Measurements from ENCODE around the gene ATG3.

ATG3 gene

GRCh38 chr3:112606098-112606497 is 44.3 kb upstream of the ATG3 start:
- Histone ChIP-seq H3K4me3 (ENCODE audit: low read depth, low read length) (no peak overlapping the region), H3K4me1 (ENCODE audit: control insufficient read depth, insufficient read depth, low read length) (no peaks in the 10 kb centered on the region), H3K9me3 (ENCODE audit: control insufficient read depth, insufficient read depth, low read depth, low read length) (no peaks in the 10 kb centered on the region), H3K36me3 (ENCODE audit: control insufficient read depth in 2 of 2, insufficient read depth in 1 of 2, low read length in 2 of 2) (no peaks in the 10 kb centered on the region), H3K27ac (ENCODE audit: extremely low read depth, low read depth, low read length) (no peak overlapping the region)
- POLR2A ChIA-PET, result no interaction called here
- CTCF ChIA-PET, result no interaction called here
- TF ChIP-seq ZNF121 (tag by site-specific recombination; IDR thresholded peaks at IDR 0.05), result no peak
- no peak for TF ChIP-seq ZNF488 (tag by site-specific recombination; IDR thresholded peaks at IDR 0.05)
- TF ChIP-seq ZBTB8A (tag by site-specific recombination; IDR thresholded peaks at IDR 0.05), result no peak
- no peak for TF ChIP-seq SP7 (tag by site-specific recombination; IDR thresholded peaks at IDR 0.05)
- TF ChIP-seq ZNF362 (tag by site-specific recombination; IDR thresholded peaks at IDR 0.05), result no peak
- no peak for TF ChIP-seq REPIN1 (tag by site-specific recombination; IDR thresholded peaks at IDR 0.05; ENCODE audit: low read depth)
- TF ChIP-seq, protein P1, sequence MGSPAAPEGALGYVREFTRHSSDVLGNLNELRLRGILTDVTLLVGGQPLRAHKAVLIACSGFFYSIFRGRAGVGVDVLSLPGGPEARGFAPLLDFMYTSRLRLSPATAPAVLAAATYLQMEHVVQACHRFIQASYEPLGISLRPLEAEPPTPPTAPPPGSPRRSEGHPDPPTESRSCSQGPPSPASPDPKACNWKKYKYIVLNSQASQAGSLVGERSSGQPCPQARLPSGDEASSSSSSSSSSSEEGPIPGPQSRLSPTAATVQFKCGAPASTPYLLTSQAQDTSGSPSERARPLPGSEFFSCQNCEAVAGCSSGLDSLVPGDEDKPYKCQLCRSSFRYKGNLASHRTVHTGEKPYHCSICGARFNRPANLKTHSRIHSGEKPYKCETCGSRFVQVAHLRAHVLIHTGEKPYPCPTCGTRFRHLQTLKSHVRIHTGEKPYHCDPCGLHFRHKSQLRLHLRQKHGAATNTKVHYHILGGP (tag by site-specific recombination; IDR thresholded peaks at IDR 0.05), result no peak
- TF ChIP-seq ZBTB26 (tag by site-specific recombination; optimal IDR thresholded peaks at IDR 0.05), result no peak
- TF ChIP-seq, protein P2, sequence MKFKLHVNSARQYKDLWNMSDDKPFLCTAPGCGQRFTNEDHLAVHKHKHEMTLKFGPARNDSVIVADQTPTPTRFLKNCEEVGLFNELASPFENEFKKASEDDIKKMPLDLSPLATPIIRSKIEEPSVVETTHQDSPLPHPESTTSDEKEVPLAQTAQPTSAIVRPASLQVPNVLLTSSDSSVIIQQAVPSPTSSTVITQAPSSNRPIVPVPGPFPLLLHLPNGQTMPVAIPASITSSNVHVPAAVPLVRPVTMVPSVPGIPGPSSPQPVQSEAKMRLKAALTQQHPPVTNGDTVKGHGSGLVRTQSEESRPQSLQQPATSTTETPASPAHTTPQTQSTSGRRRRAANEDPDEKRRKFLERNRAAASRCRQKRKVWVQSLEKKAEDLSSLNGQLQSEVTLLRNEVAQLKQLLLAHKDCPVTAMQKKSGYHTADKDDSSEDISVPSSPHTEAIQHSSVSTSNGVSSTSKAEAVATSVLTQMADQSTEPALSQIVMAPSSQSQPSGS (tag by site-specific recombination; IDR thresholded peaks at IDR 0.05; ENCODE audit: low read depth), result no peak
- no peak for TF ChIP-seq ZNF24 (tag by site-specific recombination; IDR thresholded peaks at IDR 0.05)
- no peak for TF ChIP-seq KLF9 (tag by site-specific recombination; IDR thresholded peaks at IDR 0.05; ENCODE audit: low read depth)
- TF ChIP-seq, protein P3, sequence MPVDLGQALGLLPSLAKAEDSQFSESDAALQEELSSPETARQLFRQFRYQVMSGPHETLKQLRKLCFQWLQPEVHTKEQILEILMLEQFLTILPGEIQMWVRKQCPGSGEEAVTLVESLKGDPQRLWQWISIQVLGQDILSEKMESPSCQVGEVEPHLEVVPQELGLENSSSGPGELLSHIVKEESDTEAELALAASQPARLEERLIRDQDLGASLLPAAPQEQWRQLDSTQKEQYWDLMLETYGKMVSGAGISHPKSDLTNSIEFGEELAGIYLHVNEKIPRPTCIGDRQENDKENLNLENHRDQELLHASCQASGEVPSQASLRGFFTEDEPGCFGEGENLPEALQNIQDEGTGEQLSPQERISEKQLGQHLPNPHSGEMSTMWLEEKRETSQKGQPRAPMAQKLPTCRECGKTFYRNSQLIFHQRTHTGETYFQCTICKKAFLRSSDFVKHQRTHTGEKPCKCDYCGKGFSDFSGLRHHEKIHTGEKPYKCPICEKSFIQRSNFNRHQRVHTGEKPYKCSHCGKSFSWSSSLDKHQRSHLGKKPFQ (tag by site-specific recombination; IDR thresholded peaks at IDR 0.05), result no peak
- TF ChIP-seq ZFP41 (tag by site-specific recombination; IDR thresholded peaks at IDR 0.05; ENCODE audit: borderline replicate concordance), result no peak
- TF ChIP-seq, protein P4, sequence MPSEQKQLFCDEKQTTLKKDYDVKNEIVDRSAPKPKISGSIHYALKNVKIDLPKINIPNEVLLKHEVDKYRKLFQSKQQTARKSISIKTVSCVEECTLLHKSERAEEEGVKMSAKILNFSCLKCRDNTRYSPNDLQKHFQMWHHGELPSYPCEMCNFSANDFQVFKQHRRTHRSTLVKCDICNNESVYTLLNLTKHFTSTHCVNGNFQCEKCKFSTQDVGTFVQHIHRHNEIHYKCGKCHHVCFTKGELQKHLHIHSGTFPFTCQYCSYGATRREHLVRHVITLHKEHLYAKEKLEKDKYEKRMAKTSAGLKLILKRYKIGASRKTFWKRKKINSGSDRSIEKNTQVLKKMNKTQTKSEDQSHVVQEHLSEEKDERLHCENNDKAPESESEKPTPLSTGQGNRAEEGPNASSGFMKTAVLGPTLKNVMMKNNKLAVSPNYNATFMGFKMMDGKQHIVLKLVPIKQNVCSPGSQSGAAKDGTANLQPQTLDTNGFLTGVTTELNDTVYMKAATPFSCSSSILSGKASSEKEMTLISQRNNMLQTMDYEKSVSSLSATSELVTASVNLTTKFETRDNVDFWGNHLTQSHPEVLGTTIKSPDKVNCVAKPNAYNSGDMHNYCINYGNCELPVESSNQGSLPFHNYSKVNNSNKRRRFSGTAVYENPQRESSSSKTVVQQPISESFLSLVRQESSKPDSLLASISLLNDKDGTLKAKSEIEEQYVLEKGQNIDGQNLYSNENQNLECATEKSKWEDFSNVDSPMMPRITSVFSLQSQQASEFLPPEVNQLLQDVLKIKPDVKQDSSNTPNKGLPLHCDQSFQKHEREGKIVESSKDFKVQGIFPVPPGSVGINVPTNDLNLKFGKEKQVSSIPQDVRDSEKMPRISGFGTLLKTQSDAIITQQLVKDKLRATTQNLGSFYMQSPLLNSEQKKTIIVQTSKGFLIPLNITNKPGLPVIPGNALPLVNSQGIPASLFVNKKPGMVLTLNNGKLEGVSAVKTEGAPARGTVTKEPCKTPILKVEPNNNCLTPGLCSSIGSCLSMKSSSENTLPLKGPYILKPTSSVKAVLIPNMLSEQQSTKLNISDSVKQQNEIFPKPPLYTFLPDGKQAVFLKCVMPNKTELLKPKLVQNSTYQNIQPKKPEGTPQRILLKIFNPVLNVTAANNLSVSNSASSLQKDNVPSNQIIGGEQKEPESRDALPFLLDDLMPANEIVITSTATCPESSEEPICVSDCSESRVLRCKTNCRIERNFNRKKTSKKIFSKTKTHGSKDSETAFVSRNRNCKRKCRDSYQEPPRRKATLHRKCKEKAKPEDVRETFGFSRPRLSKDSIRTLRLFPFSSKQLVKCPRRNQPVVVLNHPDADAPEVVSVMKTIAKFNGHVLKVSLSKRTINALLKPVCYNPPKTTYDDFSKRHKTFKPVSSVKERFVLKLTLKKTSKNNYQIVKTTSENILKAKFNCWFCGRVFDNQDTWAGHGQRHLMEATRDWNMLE (tag by site-specific recombination; conservative IDR thresholded peaks at IDR 0.05; ENCODE audit: low read depth), result no peak
